Thyroid gland (tissue), 4 donors: Measurements from ENCODE around the gene VPS54. TPM values are rescaled to one million over a fixed set of nuclear protein-coding genes. Genes with fewer than 3 reads are reported as not detected.

Experiments
- DNase-seq, 2 donors: peaks; one replicate each; pipeline ENCODE4 v3.0.0-alpha.2; 2019
- H3K27ac ChIP-seq, 3 donors: fragments of 200-600 bp; sonication (generic); 1 replicate in 2 of 3; 2 replicates in 1 of 3; pipeline ENCODE4 v1.5.1; 2016 to 2019; ENCODE audit warnings: mild to moderate bottlenecking in 1 of 3, moderate library complexity in 1 of 3
- H3K27me3 ChIP-seq: fragments of 200-600 bp; sonication (generic); one replicate; pipeline ENCODE4 v1.5.1; 2019
- H3K36me3 ChIP-seq, 2 donors: fragments of 200-600 bp; sonication (generic); one replicate each; pipeline ENCODE4 v1.5.1; 2016 to 2019
- H3K4me1 ChIP-seq, 2 donors: fragments of 200-600 bp; sonication (generic); one replicate each; pipeline ENCODE4 v1.5.1; 2017 to 2019
- H3K4me3 ChIP-seq, 3 donors: fragments of 200-600 bp; sonication (generic); replicated peaks in 1 of 3; 1 replicate in 2 of 3; 2 replicates in 1 of 3; pipeline ENCODE4 v1.5.1; 2016; ENCODE audit warnings: mild to moderate bottlenecking in 1 of 3
- H3K9me3 ChIP-seq: fragments of 200-600 bp; sonication (generic); one replicate; pipeline ENCODE4 v1.5.1; 2017
- CTCF ChIP-seq, 6 experiments: fragments of 200-600 bp in 3 of 6; fragments of 450-650 bp in 3 of 6; sonication (generic) in 3 of 6; IDR thresholded peaks; one replicate each; pipeline ENCODE4 v1.5.1; 2016 to 2019; ENCODE audit warnings: antibody characterized with exemption in 6 of 6, mild to moderate bottlenecking in 2 of 6, inconsistent platforms in 1 of 6, moderate library complexity in 1 of 6
- POLR2A ChIP-seq, 2 donors: fragments of 450-650 bp; IDR thresholded peaks; one replicate each; pipeline ENCODE4 v1.6.1; 2017; ENCODE audit warnings: antibody characterized with exemption in 2 of 2, mild to moderate bottlenecking in 2 of 2, moderate library complexity in 1 of 2
- WGBS, 2 donors: methylation state at CpG; one replicate each; pipeline ENCODE4 v1.1.5; 2017; 5-methylcytosine and 5-hydroxymethylcytosine counted together
- intact Hi-C: fragments of 100-400 bp; cut with DNase I; formaldehyde crosslinking; loops from one replicate; pipeline ENCODE4 v1.15.1; 2023
- total RNA-seq, 4 donors: library from RNA; depleted of rRNA; stranded (reverse); fragments of >200 nt; gene quantifications; one replicate each; pipeline ENCODE4 v1.2.3, GENCODE V29; 2016

The VPS54 gene
- total RNA-seq, 4 donors from 2014 or later = 34.4 to 40.8 (median 35.9) TPM

GRCh38 chr2:64017811-64018700 lies 1.2 kb downstream of the VPS54 start:
- no peaks in the 10 kb centered on the region for H3K27me3 ChIP-seq
- intact Hi-C loops = no loop called here
- 13% methylated on average over 22 of the region's 22 CpGs for WGBS, 2 donors
- peak; percentile 28 to 40 for DNase-seq
- no peak for TF ChIP-seq CTCF (IDR thresholded peaks at IDR 0.05)
- TF ChIP-seq POLR2A (IDR thresholded peaks at IDR 0.05) = peak in 1 of 2 donors; percentile 32
- H3K9me3 ChIP-seq = no peaks in the 10 kb centered on the region
- peak overlapping the region; percentile 96 to 97 (median 96) for H3K27ac ChIP-seq
- H3K36me3 ChIP-seq = no peaks in the 10 kb centered on the region
- H3K4me3 ChIP-seq = peak overlapping the region in 2 of 3 donors; percentile 53 to 94
- peaks cover 7 to 18% of the 10 kb centered on the region in 2 donors for H3K4me1 ChIP-seq

- DNase-seq = no peak
- 94 to 95% methylated on average over 3 of the region's 3 CpGs for WGBS, 2 donors
- no peaks in the 10 kb centered on the region for H3K9me3 ChIP-seq
- H3K27ac ChIP-seq = no peak overlapping the region
- H3K4me3 ChIP-seq = no peak overlapping the region
- H3K27me3 ChIP-seq = no peaks in the 10 kb centered on the region
- TF ChIP-seq POLR2A (IDR thresholded peaks at IDR 0.05) = no peak
- no peak for TF ChIP-seq CTCF (IDR thresholded peaks at IDR 0.05)
- no peaks in the 10 kb centered on the region for H3K36me3 ChIP-seq
- intact Hi-C loops = no loop called here
- peaks cover 7 to 18% of the 10 kb centered on the region in 2 donors for H3K4me1 ChIP-seq
These were observed 3.3 kb downstream of the VPS54 start for GRCh38 chr2:64015898-64016297.

GRCh38 chr2:64015391-64015790 lies 3.8 kb downstream of the VPS54 start:
- intact Hi-C loops = no loop called here
- WGBS, 2 donors = 81 to 84% methylated on average over 5 of the region's 5 CpGs
- Histone ChIP-seq H3K27me3 (no peaks in the 10 kb centered on the region), H3K4me1 (peaks cover 7 to 13% of the 10 kb centered on the region in 2 donors), H3K4me3 (no peak overlapping the region), H3K36me3 (no peaks in the 10 kb centered on the region), H3K9me3 (no peaks in the 10 kb centered on the region), H3K27ac (no peak overlapping the region)
- no peak for TF ChIP-seq POLR2A (IDR thresholded peaks at IDR 0.05)
- no peak for TF ChIP-seq CTCF (IDR thresholded peaks at IDR 0.05)
- DNase-seq = no peak

- Histone ChIP-seq H3K27ac (no peak overlapping the region), H3K9me3 (no peaks in the 10 kb centered on the region), H3K4me3 (no peak overlapping the region), H3K27me3 (no peaks in the 10 kb centered on the region), H3K36me3 (no peaks in the 10 kb centered on the region), H3K4me1 (peaks cover 5 to 6% of the 10 kb centered on the region in 2 donors)
- WGBS, 2 donors = 99 to 100% methylated on average over 1 of the region's 1 CpG
- TF ChIP-seq POLR2A (IDR thresholded peaks at IDR 0.05) (no peak), CTCF (IDR thresholded peaks at IDR 0.05) (no peak)
- no peak for DNase-seq
- intact Hi-C loops = no loop called here
These were observed 4.6 kb downstream of the VPS54 start for GRCh38 chr2:64014628-64015027.

- 95 to 98% methylated on average over 2 of the region's 2 CpGs for WGBS, 2 donors
- DNase-seq = no peak
- H3K27me3 ChIP-seq = no peaks in the 10 kb centered on the region
- no peak overlapping the region for H3K27ac ChIP-seq
- intact Hi-C loops = no loop called here
- no peaks in the 10 kb centered on the region for H3K36me3 ChIP-seq
- no peaks in the 10 kb centered on the region for H3K9me3 ChIP-seq
- TF ChIP-seq POLR2A (IDR thresholded peaks at IDR 0.05) = no peak
- no peak for TF ChIP-seq CTCF (IDR thresholded peaks at IDR 0.05)
- no peak overlapping the region for H3K4me3 ChIP-seq
- H3K4me1 ChIP-seq = peaks cover 3 to 4% of the 10 kb centered on the region in 2 donors
These were observed 6.2 kb downstream of the VPS54 start for GRCh38 chr2:64013053-64013452.
